Stimulated activated CD4-positive, alpha-beta T cell treated with anti-CD3 and anti-CD28 coated beads, Interleukin-12 subunit alpha, Interleukin-12 subunit beta, amount 100 ng/mL, for 48 hours (primary cell): ENCODE results near the gene ALPP.
"Not testable (repeated sequence)": the region's sequence is repeated elsewhere in the genome, so short reads cannot be mapped to it uniquely, and the experiment has no call there.

Experiments
- DNase-seq, 3 donors: peaks; one replicate each; pipeline ENCODE4 v3.0.0-alpha.2; 2020; ENCODE audit warnings: low read depth in 2 of 3, low spot score in 1 of 3

ALPP gene

DNA sequence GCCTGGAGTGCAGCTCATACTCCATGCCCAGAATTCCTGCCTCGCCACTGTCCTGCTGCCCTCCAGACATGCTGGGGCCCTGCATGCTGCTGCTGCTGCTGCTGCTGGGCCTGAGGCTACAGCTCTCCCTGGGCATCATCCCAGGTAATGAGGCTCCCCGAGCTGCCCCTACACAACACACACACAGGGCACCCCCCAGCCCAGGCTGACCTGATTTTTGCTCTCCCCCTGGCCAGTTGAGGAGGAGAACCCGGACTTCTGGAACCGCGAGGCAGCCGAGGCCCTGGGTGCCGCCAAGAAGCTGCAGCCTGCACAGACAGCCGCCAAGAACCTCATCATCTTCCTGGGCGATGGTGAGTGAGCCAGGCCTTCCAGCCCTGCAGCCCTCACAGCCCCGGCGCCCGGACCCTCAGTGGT is at the start of gene ALPP:
Gene ALPP, plus strand, starts transcription at position 17 of the 417 bp plus-strand sequence. Its CDS starts 52 bp downstream, at position 69.
- not testable (repeated sequence) for DNase-seq

DNA sequence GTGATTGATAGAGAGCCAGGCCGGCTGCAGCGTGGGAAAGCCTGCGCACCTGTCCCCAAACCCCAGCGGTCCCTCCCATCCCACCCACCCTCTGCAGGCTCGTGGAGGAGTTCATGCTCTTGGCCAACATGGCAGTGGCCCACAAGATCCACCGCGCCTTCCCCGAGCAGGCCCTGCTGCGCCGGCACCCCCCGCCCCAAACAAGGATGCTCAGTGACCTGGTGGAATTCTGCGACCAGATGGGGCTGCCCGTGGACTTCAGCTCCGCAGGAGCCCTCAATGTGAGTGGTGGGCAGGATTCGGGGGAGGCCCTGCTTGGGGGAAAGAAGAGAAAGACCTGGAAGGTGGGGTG is 48.9 kb upstream of the ALPP start:
- no peak for DNase-seq

DNA sequence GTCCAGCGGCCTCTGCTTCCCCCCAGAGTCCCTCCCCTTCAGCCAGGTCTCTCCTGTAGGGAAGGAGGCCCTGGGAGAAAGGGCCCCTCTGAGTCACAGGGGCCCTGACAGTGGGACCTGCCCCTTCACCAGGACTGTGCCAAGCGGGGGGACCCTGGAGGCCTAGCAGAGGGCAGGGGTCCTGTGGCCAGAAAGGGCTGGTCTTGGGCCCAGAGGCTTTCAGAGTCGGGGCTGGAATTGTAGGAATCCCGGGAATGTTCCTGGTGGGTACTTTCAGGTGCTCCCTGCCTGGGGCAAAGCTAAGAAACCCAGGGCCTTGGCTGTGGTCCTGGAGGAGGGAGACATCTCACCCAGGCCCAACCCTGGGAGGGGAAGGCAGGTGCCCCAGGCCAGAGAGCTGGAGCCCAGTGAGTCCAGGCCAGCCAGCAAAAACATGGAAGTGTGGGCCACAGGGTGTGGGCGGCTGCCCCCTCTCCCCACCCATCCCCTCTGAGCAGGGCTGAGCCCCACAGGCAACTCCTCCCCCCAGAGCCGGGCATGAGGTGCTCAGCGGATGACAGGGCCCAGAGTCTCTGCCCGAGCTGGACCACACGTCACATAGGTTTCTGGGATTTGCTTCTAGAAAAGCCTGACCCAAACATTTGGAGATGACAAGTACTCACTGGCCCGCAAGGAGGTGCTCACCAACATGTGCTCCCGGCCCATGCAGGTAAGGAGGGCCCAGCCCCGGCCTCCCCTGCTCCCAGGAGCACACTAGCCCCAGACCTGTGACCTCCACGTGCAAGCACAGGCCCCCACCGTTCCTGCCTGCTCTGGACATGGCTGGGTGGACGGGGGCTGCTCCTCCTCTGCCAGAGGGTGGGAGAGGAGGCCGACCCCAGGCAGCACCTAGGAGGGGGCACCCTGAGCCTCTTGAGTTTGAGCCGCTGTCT is 48.2 kb upstream of the ALPP start:
- DNase-seq, result no peak

DNA sequence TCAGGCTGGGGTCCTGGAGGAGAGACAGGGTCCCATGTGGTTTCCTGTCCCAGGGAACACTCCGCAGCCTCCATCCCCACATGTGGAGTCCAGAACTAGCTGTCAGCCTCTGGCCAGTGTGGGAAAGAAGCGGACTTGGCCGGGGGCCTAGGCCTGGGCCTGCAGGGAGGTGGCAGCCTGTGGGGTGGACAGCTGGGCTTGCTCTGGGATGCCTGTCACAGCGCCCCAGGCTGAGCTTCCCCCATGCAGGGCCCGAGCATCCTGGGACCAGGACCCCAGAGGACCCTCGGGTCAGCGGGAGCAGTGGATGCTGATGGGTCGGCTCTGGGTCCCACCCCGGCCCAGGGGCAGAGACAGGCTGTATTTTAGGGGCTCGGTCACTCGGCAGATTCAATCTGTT is 47.5 kb upstream of the ALPP start:
- DNase-seq, result not testable (repeated sequence)

DNA sequence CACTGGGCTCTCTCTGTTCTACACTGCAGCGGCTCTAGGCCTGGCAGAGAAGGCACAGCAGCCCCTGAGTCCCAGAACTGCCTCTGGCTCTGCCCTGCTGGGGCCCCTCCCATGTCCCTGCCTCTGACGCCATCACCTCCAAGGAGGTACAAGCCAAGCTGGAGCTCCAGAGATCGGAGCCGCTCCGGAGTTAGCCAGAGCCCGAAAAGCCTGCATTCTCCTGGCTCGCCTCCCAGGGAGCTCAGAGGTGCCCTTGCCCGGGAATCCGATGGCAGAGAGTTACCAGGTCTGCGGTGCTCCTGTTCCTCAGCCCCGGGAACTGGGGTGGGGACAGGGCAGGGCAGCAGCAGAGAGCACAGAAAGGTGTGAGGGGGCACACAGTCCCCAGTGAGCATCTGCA is 46.9 kb upstream of the ALPP start:
- DNase-seq, result not testable (repeated sequence)

DNA sequence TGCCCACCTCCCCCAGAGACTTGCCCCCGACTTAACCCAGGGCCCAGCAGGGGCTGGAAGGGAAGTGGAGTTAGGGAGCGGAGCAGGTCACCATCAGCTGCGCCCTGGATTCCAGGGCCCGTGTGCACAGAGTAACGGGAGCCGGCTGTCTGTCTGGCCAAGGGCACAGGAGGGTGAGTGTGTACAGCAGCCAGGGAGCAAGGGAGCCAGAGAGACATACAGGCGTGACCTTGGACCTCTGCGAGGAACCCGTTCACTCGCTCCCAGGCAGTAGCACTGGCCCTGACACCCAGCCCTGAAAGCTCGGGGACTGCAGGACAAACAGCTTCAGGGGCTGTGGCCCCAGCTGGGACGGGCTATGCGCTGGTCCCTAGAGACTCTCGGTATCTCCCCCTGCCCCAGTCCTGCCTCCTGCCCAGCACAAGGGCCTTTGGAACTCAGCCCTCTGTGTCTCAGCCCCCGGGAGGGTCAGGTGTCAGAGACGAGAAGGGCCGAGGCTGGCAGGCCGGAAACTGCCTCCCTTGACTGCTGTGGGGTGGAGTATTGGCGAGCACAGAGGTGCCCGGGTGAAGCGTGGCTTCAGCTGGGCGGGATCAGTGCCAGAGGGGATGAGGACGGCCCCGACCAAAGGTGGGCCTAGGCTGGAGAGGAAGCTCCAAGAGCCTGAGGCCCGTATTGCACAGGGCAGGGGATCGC is 46.2 kb upstream of the ALPP start:
- DNase-seq, result not testable (repeated sequence)

DNA sequence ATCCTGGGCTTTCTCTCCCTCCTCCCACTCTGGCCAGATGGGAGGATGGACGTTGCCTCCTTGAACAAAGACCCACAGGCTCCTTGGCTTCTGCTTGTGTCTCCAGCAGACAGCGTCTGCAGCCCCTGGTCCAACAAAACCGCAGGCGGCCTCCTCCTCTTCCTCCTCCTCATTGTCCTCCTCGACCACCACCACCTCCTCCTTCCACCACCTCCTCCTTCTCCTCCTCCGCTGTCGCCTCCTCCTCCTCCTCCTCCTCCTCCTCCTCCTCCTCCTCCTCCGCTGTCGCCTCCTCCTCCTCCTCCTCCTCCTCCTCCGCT is 45.7 kb upstream of the ALPP start:
- DNase-seq, result no peak

DNA sequence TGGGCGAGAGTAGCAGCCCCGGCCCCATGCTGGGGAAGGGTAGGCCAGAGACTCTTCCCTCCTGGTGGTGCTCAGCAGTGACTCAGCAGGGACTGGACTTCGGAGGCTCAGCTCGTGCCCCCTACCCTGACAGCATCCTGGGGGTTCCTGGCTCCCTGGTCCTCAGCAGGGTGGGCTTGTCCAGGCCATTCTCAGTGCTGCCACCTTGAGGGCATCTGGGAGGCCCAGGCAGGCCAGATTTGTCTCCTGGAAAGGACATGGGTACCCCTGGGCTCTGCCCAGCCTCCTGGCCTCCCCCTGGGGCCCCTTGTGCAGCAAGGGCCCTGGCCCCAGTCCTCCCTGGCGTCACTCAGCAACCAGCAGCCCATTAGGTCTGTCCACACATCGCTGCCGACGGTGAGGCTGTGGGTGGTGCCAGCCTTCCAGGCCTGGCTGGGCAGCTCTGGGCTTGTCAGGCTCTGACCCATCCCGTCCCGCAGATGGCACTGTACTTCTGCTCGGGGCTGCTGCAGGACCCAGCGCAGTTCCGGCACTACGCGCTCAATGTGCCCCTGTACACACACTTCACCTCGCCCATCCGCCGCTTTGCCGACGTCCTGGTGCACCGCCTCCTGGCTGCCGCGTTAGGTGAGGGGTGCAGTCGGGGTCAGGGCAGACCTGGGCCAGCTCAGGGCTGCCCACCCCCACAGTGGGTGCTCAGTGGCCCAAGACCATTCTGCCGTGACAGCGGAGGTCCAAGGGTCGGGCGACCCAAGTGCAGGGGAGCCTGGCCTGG is 45.0 kb upstream of the ALPP start:
- no peak for DNase-seq

DNA sequence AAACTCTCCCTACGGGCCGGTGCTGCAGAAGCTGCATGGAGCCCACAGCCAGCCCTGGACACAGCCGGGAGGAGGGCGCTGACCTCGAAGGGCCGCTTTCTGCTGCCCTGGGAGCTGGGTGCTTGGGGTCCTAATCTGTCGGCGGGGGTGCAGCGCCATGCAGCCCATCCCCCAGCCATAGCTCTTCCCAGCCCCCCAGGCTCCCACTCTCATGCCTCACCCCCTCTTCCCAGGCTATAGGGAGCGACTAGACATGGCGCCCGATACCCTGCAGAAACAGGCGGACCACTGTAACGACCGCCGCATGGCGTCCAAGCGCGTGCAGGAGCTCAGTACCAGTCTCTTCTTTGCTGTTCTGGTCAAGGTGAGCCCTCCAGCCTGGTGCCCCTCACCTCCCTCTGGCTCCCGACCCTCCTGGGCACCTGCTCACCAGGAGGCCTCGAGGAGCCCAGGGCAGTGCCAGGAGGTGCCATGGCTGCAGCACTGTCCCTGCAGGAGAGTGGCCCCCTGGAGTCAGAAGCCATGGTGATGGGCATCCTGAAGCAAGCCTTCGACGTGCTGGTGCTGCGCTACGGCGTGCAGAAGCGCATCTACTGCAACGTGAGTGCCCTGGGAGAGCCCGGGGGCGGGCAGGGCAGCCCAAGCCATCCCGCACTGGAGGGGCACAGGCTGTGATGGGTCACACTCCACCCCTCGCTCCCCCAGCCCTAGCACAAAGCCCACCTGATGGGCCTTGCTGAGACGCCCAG is 44.2 kb upstream of the ALPP start:
- DNase-seq, result not testable (repeated sequence)

DNA sequence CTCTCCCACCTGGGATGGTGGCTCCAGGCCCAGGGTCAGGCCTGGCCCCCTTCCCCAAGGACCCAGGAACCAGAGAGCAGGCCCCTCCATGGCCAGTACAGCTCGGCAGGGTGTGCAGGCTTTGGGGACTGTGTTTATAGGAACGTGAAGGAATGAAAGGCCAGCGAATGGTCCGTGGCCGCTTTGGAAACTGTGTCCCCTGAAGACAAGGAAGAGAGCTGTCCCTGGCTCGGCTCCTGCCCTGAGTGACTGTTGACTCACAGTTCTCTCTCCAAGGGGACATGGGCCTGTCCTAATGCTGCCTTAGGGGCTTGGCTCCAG is 43.7 kb upstream of the ALPP start:
- DNase-seq, result not testable (repeated sequence)

DNA sequence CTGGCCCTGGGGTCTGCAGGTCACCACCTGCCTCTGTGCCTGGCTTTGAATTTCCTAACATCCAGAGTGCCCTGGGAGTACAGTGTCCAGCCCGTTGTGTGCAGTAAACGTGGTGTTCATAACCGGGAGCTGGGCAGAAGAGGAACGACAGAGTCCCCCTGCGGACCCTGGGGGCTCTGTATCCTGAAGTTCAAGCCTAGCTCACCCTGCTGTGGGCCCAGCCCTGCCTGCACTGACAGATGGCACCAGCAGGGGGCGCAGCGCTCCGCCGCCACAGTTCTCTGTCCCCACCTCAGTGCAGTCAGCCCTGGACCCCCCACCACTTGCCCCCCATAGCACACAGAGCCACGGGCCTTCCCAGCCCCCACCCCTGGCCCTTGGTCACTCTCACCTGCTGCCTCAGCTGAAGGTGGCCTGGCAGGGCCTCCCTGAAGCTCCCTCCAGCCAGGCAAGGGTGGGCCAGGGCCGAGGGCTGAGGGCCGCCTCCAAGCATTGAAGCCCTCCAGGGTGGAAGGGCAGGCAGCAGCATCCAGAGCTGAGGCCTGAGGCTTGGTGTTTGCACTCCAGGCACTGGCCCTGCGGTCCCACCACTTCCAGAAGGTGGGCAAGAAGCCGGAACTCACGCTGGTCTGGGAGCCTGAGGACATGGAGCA is 43.2 kb upstream of the ALPP start:
- DNase-seq, result not testable (repeated sequence)

DNA sequence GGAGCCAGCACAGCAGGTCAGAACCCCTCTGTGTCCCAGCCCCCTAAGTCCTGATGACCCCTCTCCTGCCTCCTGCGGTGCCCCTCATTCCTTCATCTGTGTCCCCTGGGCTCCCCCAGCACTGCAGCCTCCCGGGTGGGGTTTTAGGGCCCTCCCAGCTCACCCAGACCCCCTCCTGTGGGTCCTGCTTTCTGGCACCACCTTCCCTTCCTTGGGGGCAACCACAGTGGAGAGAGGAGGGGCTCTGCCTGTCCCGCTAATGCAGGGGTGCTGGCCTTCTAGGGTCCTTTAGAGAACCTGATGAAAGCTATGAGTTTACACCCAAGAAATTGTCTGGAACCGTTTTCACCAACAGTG is 42.7 kb upstream of the ALPP start:
- DNase-seq, result no peak

DNA sequence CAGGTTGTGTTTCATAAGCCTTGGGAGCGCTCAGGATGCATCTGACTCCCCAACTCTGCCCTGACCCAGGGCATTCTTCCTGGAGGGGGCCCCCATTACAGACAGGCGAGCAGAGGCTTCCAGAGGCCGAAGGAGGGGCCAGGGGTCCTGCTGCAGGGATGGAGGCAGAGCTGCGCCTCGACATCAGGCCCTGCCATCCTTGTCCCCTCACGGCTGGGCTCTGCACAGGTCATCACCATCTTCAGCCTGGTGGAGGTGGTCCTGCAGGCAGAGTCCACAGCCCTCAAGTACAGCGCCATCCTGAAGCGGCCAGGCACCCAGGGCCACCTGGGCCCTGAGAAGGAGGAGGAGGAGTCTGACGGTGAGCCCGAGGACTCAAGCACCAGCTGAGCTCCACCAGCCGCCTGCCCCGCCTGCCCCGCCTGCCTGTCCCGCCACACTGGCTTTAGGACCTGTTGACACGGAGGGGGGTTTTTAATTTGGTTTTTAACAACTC is 42.3 kb upstream of the ALPP start:
- DNase-seq, result no peak

DNA sequence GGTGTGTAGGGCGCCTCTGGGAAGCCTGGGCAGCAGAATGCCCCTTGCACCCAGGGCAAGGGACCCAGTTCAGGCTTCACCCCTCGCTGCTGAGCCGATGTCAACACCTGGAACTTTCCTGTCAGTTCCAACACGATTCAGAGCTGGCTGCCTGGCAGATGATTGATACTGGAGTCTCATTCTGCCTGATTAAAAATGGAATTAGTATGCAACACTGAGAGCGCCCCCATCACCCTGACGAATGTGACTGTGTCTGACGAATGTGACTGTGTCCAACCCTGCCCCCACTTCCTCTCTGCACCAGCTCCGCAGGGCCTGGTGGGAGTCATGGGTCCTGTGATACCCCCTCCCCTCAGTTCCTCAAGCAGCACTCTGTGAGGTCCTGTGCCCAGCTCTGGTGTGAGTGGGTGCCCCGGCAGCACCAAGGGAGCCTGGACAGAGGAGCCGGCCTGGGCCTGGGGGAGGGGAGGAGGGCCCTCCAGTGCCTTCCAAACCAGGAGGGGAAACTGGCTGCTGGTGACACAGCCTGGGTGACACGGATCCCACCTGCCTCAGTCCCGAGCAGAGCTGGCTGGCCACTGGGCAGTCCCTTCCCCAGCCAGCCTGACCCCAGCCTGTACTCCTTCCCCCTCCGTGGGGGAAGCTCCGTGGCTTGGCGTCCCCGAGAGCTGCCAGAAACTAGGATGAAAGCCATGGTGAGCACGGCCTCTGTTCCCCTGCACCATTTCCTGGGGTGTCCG is 41.4 kb upstream of the ALPP start:
- no peak for DNase-seq

DNA sequence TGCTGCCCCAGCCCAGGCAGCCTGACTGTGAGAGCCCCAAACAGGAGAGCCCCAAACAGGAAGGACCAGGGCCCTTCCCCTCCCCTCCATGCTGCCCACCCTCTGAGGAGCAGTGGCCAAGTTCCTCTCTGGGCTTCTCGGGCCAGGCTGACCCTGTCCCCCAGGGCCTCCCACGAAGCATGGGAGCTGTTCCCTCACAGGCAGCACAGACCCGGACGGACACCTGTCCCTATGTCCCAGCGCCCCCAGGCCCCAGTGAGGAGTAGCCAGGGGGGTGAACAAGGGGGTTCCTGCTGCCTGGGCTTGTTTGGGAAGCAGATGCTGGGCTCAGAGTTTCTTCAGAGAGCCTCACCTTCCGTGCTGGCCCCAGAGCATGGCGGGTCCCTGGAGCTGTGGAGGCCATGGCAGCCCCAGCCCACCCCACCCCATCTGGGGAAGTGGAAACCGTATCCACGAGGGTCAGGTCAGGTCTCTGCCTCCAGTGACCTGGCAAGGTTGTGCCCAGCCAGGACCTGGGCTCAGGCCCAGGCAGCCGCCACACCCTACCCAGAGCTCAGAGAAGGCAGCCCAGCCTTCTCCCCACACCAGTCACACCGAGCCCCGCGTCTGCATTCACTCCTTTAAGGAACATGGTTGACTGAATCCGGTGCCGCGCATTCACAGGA is 40.3 kb upstream of the ALPP start:
- DNase-seq, result not testable (repeated sequence)

DNA sequence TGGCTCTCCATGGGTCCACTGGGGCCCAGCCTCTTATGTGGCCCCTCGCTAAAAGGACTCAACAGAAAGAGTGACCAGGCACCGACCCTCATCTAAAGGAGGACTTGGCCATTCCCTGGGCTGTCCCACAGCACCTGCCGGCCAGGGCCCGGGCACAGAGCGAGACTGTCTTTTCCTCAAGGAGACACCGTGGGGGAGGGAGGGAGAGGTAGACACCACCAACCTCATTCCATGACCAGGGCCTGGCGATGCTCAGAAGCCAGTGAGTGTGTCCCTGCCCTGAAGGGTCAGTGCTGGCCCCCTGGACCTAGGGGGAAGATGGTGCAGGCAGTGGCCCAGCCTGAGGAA is 39.8 kb upstream of the ALPP start:
- DNase-seq, result no peak

DNA sequence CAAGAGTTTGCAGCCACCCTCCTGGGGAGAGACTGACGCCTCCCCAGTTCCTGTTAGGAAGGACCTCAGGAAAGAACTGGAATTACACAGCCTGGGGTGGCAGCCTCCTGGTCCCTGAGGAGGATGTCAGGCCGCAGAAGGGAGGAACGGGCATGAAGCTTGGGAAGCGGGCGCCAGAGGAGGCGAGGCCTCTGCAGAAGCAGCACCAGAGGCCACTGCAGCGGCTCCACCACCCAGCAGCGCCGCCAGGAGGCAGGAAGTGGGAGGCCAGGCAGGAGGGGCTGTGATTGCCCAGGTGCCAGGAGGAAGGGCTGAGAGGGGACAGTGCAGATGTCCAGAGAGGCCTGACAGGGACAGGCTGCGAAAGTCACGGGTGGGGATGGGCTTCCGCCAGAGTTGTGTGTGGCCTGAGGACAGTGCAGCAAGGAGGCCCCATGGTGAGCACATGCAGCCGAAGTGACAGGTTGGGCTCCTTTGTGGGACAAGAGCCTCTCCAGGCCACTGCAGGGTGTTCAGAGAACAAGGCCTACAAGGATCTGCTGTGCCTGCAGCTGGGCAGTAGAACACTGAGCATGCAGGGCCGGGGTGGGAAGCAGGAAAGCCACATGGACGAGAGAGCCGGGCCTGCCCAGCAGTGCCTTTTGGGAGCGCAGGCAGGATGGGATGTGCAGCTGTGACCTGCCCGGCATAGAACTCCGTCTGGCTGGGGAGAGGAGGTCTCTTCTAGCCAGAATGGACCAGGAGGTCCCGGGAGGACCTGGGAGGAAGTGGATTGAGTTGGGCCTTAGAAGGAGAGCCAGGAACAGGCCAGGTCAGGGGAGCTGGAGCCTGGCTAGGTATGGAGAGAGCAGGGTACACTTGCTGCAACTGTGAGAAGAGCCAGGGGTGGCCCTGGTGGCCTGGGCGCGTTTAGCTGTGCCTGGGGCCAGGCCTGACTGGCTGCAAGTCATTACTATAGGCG is 39.1 kb upstream of the ALPP start:
- no peak for DNase-seq

DNA sequence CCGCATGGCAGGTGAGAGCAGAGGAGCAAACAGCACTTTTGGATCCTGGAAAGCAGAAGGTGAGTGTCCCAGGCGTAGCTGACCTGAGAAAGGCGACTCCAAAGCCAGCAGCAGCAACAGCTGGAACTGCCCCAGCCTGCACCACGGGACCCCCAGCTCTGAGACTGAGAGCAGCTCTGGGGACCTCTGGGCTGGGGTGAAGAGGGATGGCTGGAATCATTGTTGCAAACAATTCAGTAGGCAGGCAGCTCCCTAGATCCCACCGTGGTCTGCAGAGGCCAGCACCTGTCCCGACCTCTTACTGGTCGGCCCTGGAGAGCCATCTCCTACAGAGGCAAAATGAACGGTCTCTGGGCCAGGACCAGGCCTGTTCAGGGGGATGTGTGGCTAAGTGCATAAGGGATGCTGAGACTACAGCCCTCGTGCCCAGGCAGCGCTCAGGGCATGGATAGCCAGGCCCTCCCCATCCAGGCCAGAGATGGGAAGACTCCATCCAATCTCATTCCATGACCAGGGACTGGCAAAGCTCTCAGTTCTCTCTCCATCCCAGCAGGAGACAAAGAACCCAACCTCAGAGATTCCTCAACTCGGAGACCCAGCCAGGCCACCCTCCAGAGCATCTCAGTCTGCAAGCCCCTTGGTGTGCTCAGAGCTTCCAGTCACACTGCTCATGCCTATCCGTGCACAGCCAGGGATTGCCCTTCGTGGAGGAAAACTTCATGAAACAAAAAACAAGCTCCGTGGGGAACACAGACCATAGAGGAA is 38.2 kb upstream of the ALPP start:
- DNase-seq, result no peak
